Ascending aorta (tissue), 2 donors: ENCODE results near the gene APMAP. TPM values are rescaled to one million over a fixed set of nuclear protein-coding genes. Genes with fewer than 3 reads are reported as not detected.
A peak's percentile ranks its signal among the peaks of the same experiment; 100 is the strongest.
"Not testable (repeated sequence)": the region's sequence is repeated elsewhere in the genome, so short reads cannot be mapped to it uniquely, and the experiment has no call there.

Experiments used
- DNase-seq, 2 donors: peaks; one replicate each; pipeline ENCODE4 v3.0.0-alpha.2; 2019; ENCODE audit warnings: low spot score in 2 of 2
- H3K27ac ChIP-seq, 2 donors: fragments of 200-600 bp; sonication (generic); one replicate each; pipeline ENCODE4 v1.5.1; 2016 to 2017; ENCODE audit warnings: mild to moderate bottlenecking in 1 of 2
- H3K27me3 ChIP-seq: fragments of 200-600 bp; sonication (generic); one replicate; pipeline ENCODE4 v1.5.1; 2017
- H3K36me3 ChIP-seq, 2 donors: fragments of 200-600 bp; sonication (generic); one replicate each; pipeline ENCODE4 v1.5.1; 2016
- H3K4me1 ChIP-seq, 2 donors: fragments of 200-600 bp; sonication (generic); one replicate each; pipeline ENCODE4 v1.5.1; 2016 to 2017; ENCODE audit warnings: mild to moderate bottlenecking in 1 of 2
- H3K4me3 ChIP-seq, 2 donors: fragments of 200-600 bp; sonication (generic); one replicate each; pipeline ENCODE4 v1.5.1; 2016 to 2017; ENCODE audit warnings: mild to moderate bottlenecking in 1 of 2
- H3K9me3 ChIP-seq, 2 donors: fragments of 200-600 bp; sonication (generic); one replicate each; pipeline ENCODE4 v1.5.1; 2016
- CTCF ChIP-seq, 3 experiments: fragments of 200-600 bp in 2 of 3; fragments of 450-650 bp in 1 of 3; sonication (generic) in 2 of 3; IDR thresholded peaks; one replicate each; pipeline ENCODE4 v1.5.1; 2016 to 2019; ENCODE audit warnings: antibody characterized with exemption in 3 of 3, mild to moderate bottlenecking in 1 of 3, moderate library complexity in 1 of 3
- intact Hi-C: fragments of 100-400 bp; cut with DNase I; formaldehyde crosslinking; loops from one replicate; pipeline ENCODE4 v1.15.1; 2023
- total RNA-seq: library from RNA; depleted of rRNA; stranded (reverse); fragments of >200 nt; gene quantifications from one replicate; pipeline ENCODE4 v1.1.0, GENCODE V29; 2016

Gene APMAP
- total RNA-seq, 1 donor from 2014 or later = 44.8 TPM

DNA sequence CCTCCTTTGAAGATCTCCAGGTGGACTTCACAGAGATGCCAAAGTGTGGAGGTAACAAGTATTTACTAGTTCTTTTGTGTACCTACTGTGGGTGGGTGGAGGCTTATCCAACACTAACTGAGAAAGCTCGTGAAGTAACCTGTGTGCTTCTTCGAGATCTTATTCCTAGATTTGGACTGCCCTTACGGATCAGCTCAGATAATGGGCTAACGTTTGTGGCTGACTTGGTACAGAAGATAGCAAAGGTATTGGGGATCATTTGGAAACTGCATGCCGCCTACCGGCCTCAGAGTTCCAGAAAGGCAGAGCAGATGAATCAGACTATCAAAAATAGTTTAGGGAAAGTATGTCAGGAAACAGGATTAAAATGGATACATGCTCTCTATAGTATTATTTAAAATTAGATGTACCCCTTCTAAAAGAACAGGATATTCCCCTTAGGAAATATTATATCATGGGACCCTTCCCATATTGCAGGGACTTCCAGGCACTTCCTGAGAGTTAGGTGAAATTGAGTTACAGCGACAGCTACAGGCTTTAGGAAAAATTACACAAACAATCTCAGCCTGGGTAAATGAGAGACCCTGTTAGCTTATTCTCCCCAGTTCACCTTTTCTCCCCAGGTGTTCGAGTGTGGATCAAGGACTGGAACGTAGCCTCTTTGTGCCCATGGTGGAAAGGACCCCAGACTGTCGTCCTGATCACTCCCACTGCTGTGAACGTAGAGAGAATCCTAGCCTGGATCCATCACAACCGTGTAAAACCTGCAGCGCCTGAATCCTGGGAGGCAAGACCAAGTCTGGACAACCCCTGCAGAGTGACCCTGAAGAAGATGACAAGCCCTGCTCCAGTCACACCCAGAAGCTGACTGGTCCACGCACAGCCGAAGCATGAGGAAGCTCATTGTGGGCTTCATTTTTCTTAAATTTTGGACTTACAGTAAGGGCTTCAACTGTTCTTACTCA lies 61.5 kb downstream of the APMAP start:
- peak in 1 of 3 experiments; percentile 29 for TF ChIP-seq CTCF (IDR thresholded peaks at IDR 0.05)
- H3K27me3 ChIP-seq, H3K4me1 ChIP-seq, DNase-seq, intact Hi-C loops, H3K4me3 ChIP-seq, H3K27ac ChIP-seq, H3K36me3 ChIP-seq, H3K9me3 ChIP-seq: not testable (repeated sequence)

DNA sequence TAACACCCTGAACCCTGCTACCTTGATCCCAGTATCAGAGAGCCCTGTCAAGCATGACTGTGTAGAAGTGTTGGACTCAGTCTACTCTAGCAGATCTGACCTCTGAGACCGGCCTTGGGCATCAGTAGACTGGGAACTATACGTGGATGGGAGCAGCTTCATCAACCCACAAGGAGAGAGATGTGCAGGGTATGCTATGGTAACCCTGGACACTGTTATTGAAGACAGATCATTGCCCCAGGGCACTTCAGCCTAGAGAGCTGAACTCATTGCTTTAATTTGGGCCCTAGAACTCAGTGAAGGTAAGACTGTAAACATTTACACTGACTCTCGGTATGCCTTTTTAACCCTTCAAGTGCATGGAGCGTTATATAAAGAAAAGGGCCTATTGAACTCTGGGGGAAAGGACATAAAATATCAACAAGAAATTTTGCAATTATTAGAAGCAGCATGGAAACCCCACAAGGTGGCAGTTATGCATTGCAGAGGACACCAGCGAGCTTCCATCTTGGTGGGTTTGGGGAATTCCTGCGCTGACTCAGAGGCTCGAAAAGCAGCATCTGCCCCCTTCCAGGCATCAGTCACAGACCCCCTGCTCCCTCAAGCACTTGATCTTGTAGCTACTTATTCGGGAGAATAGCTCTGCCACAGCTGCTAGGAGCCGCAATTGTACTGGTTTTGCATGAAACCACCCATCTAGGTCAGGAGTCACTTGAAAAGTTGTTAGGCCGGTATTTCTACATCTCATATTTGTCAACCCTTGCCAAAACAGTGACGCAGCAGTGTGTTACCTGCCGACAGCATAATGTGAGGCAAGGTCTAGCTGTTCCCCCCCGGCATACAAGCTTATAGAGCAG lies 62.5 kb downstream of the APMAP start:
- H3K4me3 ChIP-seq, H3K27me3 ChIP-seq, H3K9me3 ChIP-seq, H3K27ac ChIP-seq, intact Hi-C loops, H3K36me3 ChIP-seq, DNase-seq, H3K4me1 ChIP-seq: not testable (repeated sequence)

DNA sequence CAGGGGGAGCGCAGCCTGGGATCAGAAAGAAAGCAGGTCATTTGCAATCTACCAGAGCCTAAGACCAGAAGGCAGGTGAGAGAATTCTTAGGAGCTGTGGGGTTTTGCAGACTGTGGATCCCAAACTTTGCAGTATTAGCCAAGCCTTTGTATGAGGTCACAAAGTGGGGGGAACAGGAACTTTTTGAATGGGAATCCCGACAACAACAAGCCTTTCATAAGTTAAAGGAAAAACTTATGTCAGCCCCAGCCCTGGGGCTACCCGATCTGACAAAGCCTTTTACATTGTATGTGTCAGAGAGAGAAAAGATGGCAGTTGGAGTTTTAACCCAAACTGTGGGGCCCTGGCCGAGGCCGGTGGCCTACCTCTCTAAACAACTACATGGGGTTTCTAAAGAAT lies 63.3 kb downstream of the APMAP start:
- H3K27ac ChIP-seq, H3K4me1 ChIP-seq, H3K9me3 ChIP-seq, H3K4me3 ChIP-seq, intact Hi-C loops, H3K27me3 ChIP-seq, H3K36me3 ChIP-seq, DNase-seq: not testable (repeated sequence)

DNA sequence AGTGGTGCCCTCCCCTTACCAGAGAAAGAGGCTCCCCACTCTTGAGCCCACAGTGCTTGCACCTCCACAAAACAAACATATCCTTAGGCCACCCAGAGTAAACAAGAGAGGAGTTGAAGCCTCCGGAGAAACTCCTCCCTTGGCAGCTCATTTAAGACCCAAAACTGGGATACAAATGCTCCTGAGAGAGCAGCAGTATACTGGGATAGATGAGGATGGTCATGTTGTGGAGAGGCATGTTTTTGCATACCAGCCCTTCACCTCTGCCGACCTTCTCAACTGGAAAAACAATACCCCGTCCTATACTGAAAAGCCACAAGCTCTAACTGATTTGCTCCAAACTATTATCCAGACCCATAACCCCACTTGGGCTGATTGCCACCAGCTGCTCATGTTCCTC lies 71.8 kb downstream of the APMAP start:
- H3K27me3 ChIP-seq, intact Hi-C loops, DNase-seq, H3K9me3 ChIP-seq, H3K36me3 ChIP-seq, H3K4me1 ChIP-seq, H3K4me3 ChIP-seq, H3K27ac ChIP-seq: not testable (repeated sequence)

DNA sequence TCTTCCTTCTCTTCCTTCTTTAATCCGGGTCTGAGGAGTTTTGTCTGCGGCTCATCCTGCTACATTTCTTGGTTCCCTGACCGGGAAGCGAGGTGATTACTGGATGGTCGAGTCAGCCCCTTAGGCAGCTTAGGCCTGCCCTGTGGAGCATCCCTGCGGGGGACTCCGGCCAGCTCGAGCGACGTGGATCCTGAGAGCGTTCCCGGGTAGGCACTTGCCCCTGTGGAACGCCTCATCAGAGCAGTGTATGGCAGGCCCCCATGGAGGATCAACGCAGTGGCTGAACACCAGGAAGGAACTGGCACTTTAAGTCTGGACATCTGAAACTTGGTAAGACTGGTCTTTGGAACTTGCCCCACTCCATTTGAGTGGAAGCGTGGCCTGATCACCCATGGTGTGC lies 72.9 kb downstream of the APMAP start:
- H3K4me3 ChIP-seq, DNase-seq, H3K27me3 ChIP-seq, H3K4me1 ChIP-seq, H3K36me3 ChIP-seq, H3K27ac ChIP-seq, H3K9me3 ChIP-seq: not testable (repeated sequence)
- intact Hi-C loops = loop anchor here (2.0 to 5.0 kb wide), 2 partner anchors 983 to 1477 kb away; no protein-coding TSS in a partner anchor

GRCh38 chr20:24918579-24919566 lies 73.7 kb downstream of the APMAP start:
- no peak for DNase-seq
- H3K36me3 ChIP-seq = no peaks in the 10 kb centered on the region
- no peaks in the 10 kb centered on the region for H3K27me3 ChIP-seq
- no peak overlapping the region for H3K27ac ChIP-seq
- no peaks in the 10 kb centered on the region for H3K9me3 ChIP-seq
- TF ChIP-seq CTCF (IDR thresholded peaks at IDR 0.05) = no peak
- peaks cover 0 to 2% of the 10 kb centered on the region in 2 donors for H3K4me1 ChIP-seq
- intact Hi-C loops = loop anchor here (1.0 to 5.0 kb wide), 3 partner anchors 759 to 1477 kb away; no protein-coding TSS in a partner anchor
- H3K4me3 ChIP-seq = no peak overlapping the region
